ENCODE data around the gene MAD2L1. TPM values are rescaled to one million over a fixed set of nuclear protein-coding genes. Genes with fewer than 3 reads are reported as not detected.

The MAD2L1 gene
- total and polyA plus RNA-seq, 2 donors (not counting 3 experiments of a cell fraction or from before 2014, with no cell fraction given), result 15.6 to 41.4 TPM

GRCh38 chr4:120017939-120018692 is 48.5 kb downstream of the MAD2L1 start:
- H3K36me3 ChIP-seq (ENCODE audit: control insufficient read depth in 2 of 2, extremely low read depth in 1 of 2, insufficient read depth in 2 of 2, low read length in 2 of 2), result no peaks in the 10 kb centered on the region
- H3K27ac ChIP-seq (ENCODE audit: insufficient read depth, low read depth, low read length), result no peak overlapping the region
- no peak for DNase-seq (ENCODE audit: low read depth, low spot score)
- H3K27me3 ChIP-seq (ENCODE audit: control insufficient read depth in 2 of 2, insufficient read depth in 2 of 2, low read length in 2 of 2), result no peaks in the 10 kb centered on the region
- H2AFZ ChIP-seq (ENCODE audit: low read depth, low read length), result no peak overlapping the region
- intact Hi-C loops (cut with micrococcal nuclease), result no loop called here
- dilution Hi-C loops (cut with MboI; ENCODE audit: extremely low pct_ligation_motif_present, low sequenced_read_pairs), result no loop called here
- CTCF ChIA-PET, result interaction anchor here (1.8 kb wide), 1 partner anchor 38 kb away, joined by 4 read pairs; no protein-coding TSS in a partner anchor
- no peak overlapping the region for H3K9ac ChIP-seq (replicated peaks; ENCODE audit: extremely low read depth, insufficient read depth, low read length)
- H3K79me2 ChIP-seq (ENCODE audit: control insufficient read depth, insufficient read depth, low read length), result no peaks in the 10 kb centered on the region
- H3K4me3 ChIP-seq (replicated peaks in 1 of 3; ENCODE audit: insufficient read depth in 1 of 3, low read depth in 1 of 3, low read length in 3 of 3), result no peak overlapping the region
- BruUV-seq (replicated peaks), result no TSS peak
- H4K20me1 ChIP-seq (replicated peaks; ENCODE audit: control insufficient read depth, extremely low read depth, insufficient read depth, low read length), result no peaks in the 10 kb centered on the region
- TF ChIP-seq EZH2 (IDR thresholded peaks at IDR 0.05; ENCODE audit: borderline replicate concordance, low read depth, low read length, severe bottlenecking), result no peak
- TF ChIP-seq MYC (IDR thresholded peaks at IDR 0.05; ENCODE audit: low read depth, low read length), result no peak
- no peak for TF ChIP-seq FOS (IDR thresholded peaks at IDR 0.05; ENCODE audit: borderline replicate concordance, insufficient read depth, low read length)
- no peak for TF ChIP-seq JUN (IDR thresholded peaks at IDR 0.05; ENCODE audit: borderline replicate concordance, insufficient read depth, insufficient read length, low read depth)
- TF ChIP-seq MAX (IDR thresholded peaks at IDR 0.05; ENCODE audit: insufficient read depth, insufficient read length), result no peak
- TF ChIP-seq POLR2A (IDR thresholded peaks at IDR 0.05; ENCODE audit: low read depth, low read length), result no peak
- FAIRE-seq, result no peak
- H3K4me1 ChIP-seq (ENCODE audit: control insufficient read depth, extremely low read depth, insufficient read depth, low read length), result no peaks in the 10 kb centered on the region
- no peaks in the 10 kb centered on the region for H3K9me3 ChIP-seq (replicated peaks; ENCODE audit: control insufficient read depth, insufficient read depth, low read length)
- H3K4me2 ChIP-seq (ENCODE audit: insufficient read depth, low read length), result no peak overlapping the region
- POLR2A ChIA-PET, result no interaction called here
- no peaks in the 10 kb centered on the region for H3K9me1 ChIP-seq (replicated peaks; ENCODE audit: control insufficient read depth, extremely low read depth, insufficient read depth, low read length)

- CTCF ChIA-PET, result no interaction called here
- TF ChIP-seq JUN (IDR thresholded peaks at IDR 0.05; ENCODE audit: borderline replicate concordance, insufficient read depth, insufficient read length, low read depth) (no peak), MAX (IDR thresholded peaks at IDR 0.05; ENCODE audit: insufficient read depth, insufficient read length) (no peak), CTCF (IDR thresholded peaks at IDR 0.05; ENCODE audit: extremely low read depth in 1 of 2, insufficient read depth in 1 of 2, low read depth in 1 of 2, low read length in 2 of 2) (no peak), POLR2A (IDR thresholded peaks at IDR 0.05; ENCODE audit: low read depth, low read length) (no peak), FOS (IDR thresholded peaks at IDR 0.05; ENCODE audit: borderline replicate concordance, insufficient read depth, low read length) (no peak), MYC (IDR thresholded peaks at IDR 0.05; ENCODE audit: low read depth, low read length) (no peak), EZH2 (IDR thresholded peaks at IDR 0.05; ENCODE audit: borderline replicate concordance, low read depth, low read length, severe bottlenecking) (no peak), GATA2 (IDR thresholded peaks at IDR 0.05; ENCODE audit: insufficient read depth, insufficient read length, low read depth, low read length) (no peak), POLR2AphosphoS5 (IDR thresholded peaks at IDR 0.05; ENCODE audit: insufficient read depth, low read depth, low read length) (no peak)
Observed at GRCh38 chr4:120011725-120012124, 54.9 kb downstream of the MAD2L1 start.

More at GRCh38 chr4:120011725-120012124, 54.9 kb downstream of the MAD2L1 start:
- intact Hi-C loops (cut with micrococcal nuclease), result no loop called here
- H3K27ac ChIP-seq (ENCODE audit: insufficient read depth, low read depth, low read length), result no peak overlapping the region
- no peaks in the 10 kb centered on the region for H4K20me1 ChIP-seq (replicated peaks; ENCODE audit: control insufficient read depth, extremely low read depth, insufficient read depth, low read length)
- H3K9ac ChIP-seq (replicated peaks; ENCODE audit: extremely low read depth, insufficient read depth, low read length), result no peak overlapping the region
- no peaks in the 10 kb centered on the region for H3K9me1 ChIP-seq (replicated peaks; ENCODE audit: control insufficient read depth, extremely low read depth, insufficient read depth, low read length)
- H2AFZ ChIP-seq (ENCODE audit: low read depth, low read length), result no peak overlapping the region
- H3K4me1 ChIP-seq (ENCODE audit: control insufficient read depth, extremely low read depth, insufficient read depth, low read length), result no peaks in the 10 kb centered on the region
- H3K4me3 ChIP-seq (replicated peaks in 1 of 3; ENCODE audit: insufficient read depth in 1 of 3, low read depth in 1 of 3, low read length in 3 of 3), result no peak overlapping the region
- no peaks in the 10 kb centered on the region for H3K79me2 ChIP-seq (ENCODE audit: control insufficient read depth, insufficient read depth, low read length)
- POLR2A ChIA-PET, result no interaction called here
- no peaks in the 10 kb centered on the region for H3K36me3 ChIP-seq (ENCODE audit: control insufficient read depth in 2 of 2, extremely low read depth in 1 of 2, insufficient read depth in 2 of 2, low read length in 2 of 2)
- DNase-seq (ENCODE audit: low read depth, low spot score), result no peak
- dilution Hi-C loops (cut with MboI; ENCODE audit: extremely low pct_ligation_motif_present, low sequenced_read_pairs), result no loop called here
- no peak for FAIRE-seq
- H3K9me3 ChIP-seq (replicated peaks; ENCODE audit: control insufficient read depth, insufficient read depth, low read length), result no peaks in the 10 kb centered on the region
- BruUV-seq (replicated peaks), result no TSS peak
- H3K27me3 ChIP-seq (ENCODE audit: control insufficient read depth in 2 of 2, insufficient read depth in 2 of 2, low read length in 2 of 2), result no peaks in the 10 kb centered on the region
- no peak overlapping the region for H3K4me2 ChIP-seq (ENCODE audit: insufficient read depth, low read length)
